Neural progenitor cell (in vitro differentiated cells): ENCODE data around the gene MRPS25. TPM values are rescaled to one million over a fixed set of nuclear protein-coding genes. Genes with fewer than 3 reads are reported as not detected.

Experiments
- DNase-seq: peaks from one replicate; pipeline ENCODE4 v3.0.0-alpha.2; 2016; ENCODE audit warnings: low spot score
- H2AFZ ChIP-seq: fragments of 200-600 bp; sonication (generic); replicated peaks from 2 replicates; pipeline ENCODE4 v1.6.1; 2016; ENCODE audit warnings: antibody characterized with exemption
- H3F3A ChIP-seq: fragments of 200-600 bp; sonication (generic); 2 replicates; pipeline ENCODE4 v1.6.1; 2016; ENCODE audit warnings: antibody characterized with exemption, low read depth
- H3K27ac ChIP-seq: fragments of 200-600 bp; sonication (generic); 2 replicates; pipeline ENCODE4 v1.5.1; 2016; ENCODE audit warnings: mild to moderate bottlenecking
- H3K27me3 ChIP-seq: fragments of 200-600 bp; sonication (generic); 2 replicates; pipeline ENCODE4 v1.6.1; 2016; ENCODE audit warnings: mild to moderate bottlenecking, moderate library complexity
- H3K36me3 ChIP-seq: fragments of 200-600 bp; sonication (generic); 2 replicates; pipeline ENCODE4 v1.5.1; 2016
- H3K4me1 ChIP-seq: fragments of 200-600 bp; sonication (generic); 2 replicates; pipeline ENCODE4 v1.6.1; 2016; ENCODE audit warnings: mixed run types
- H3K4me2 ChIP-seq: fragments of 200-600 bp; sonication (generic); 2 replicates; pipeline ENCODE4 v1.6.1; 2016
- H3K4me3 ChIP-seq: fragments of 200-600 bp; sonication (generic); 2 replicates; pipeline ENCODE4 v1.5.1; 2016
- H3K79me2 ChIP-seq: fragments of 200-600 bp; sonication (generic); 2 replicates; pipeline ENCODE4 v1.6.1; 2016; ENCODE audit warnings: low read depth
- H3K9ac ChIP-seq: fragments of 200-600 bp; sonication (generic); 2 replicates; pipeline ENCODE4 v1.6.1; 2016
- H3K9me3 ChIP-seq: fragments of 200-600 bp; sonication (generic); 2 replicates; pipeline ENCODE4 v1.5.1; 2016; ENCODE audit warnings: low read depth
- H4K20me1 ChIP-seq: fragments of 200-600 bp; sonication (generic); 2 replicates; pipeline ENCODE4 v1.6.1; 2016; ENCODE audit warnings: low read depth
- H3K27ac Mint-ChIP-seq: 3 replicates; pipeline ENCODE4 v1.8.0; 2021; ENCODE audit warnings: mixed read lengths
- H3K27me3 Mint-ChIP-seq: 2 replicates; pipeline ENCODE4 v1.8.0; 2022; ENCODE audit warnings: low read depth, mild to moderate bottlenecking, inconsistent platforms, moderate library complexity, mixed read lengths; ENCODE audit not compliant: insufficient read depth
- H3K36me3 Mint-ChIP-seq: 3 replicates; pipeline ENCODE4 v1.8.0; 2021; ENCODE audit warnings: mixed read lengths
- H3K4me1 Mint-ChIP-seq: 3 replicates; pipeline ENCODE4 v1.8.0; 2021; ENCODE audit warnings: mixed read lengths
- H3K4me3 Mint-ChIP-seq: 3 replicates; pipeline ENCODE4 v1.8.0; 2021; ENCODE audit warnings: mild to moderate bottlenecking, moderate library complexity, mixed read lengths
- H3K9me3 Mint-ChIP-seq: 3 replicates; pipeline ENCODE4 v1.8.0; 2020; ENCODE audit warnings: mixed read lengths
- CTCF ChIP-seq: fragments of 200-600 bp; sonication (generic); IDR thresholded peaks from 2 replicates; pipeline ENCODE4 v1.5.1; 2017; ENCODE audit warnings: antibody characterized with exemption, mild to moderate bottlenecking
- EZH2 ChIP-seq: fragments of 200-600 bp; sonication (generic); IDR thresholded peaks from 2 replicates; pipeline ENCODE4 v1.6.1; 2017; ENCODE audit warnings: antibody characterized with exemption, mild to moderate bottlenecking, moderate library complexity
- EZH2phosphoT487 ChIP-seq: fragments of 200-600 bp; sonication (generic); IDR thresholded peaks from 2 replicates; pipeline ENCODE4 v1.6.1; 2017; ENCODE audit warnings: antibody characterized with exemption
- total RNA-seq: library from RNA; depleted of rRNA; stranded (reverse); fragments of >200 nt; gene quantifications from 2 replicates; pipeline ENCODE4 v1.2.3, GENCODE V29; 2015; ENCODE audit warnings: low replicate concordance

Gene MRPS25
- total RNA-seq, 1 donor from 2014 or later, result 28.9 TPM

- H3K9ac ChIP-seq, result no peak overlapping the region
- no peak overlapping the region for H3K27ac ChIP-seq
- DNase-seq, result no peak
- Mint-ChIP-seq H3K9me3 (no peaks in the 10 kb centered on the region), H3K36me3 (peaks cover 27% of the 10 kb centered on the region), H3K27ac (no peak overlapping the region), H3K4me1 (no peaks in the 10 kb centered on the region), H3K4me3 (no peak overlapping the region), H3K27me3 (peaks cover 4% of the 10 kb centered on the region)
- no peak for TF ChIP-seq EZH2
- no peak for TF ChIP-seq EZH2phosphoT487
- no peak for TF ChIP-seq CTCF
- H3K36me3 ChIP-seq, result no peaks in the 10 kb centered on the region
- H3F3A ChIP-seq, result no peaks in the 10 kb centered on the region
- H3K4me3 ChIP-seq, result no peak overlapping the region
- no peaks in the 10 kb centered on the region for H3K79me2 ChIP-seq
- no peaks in the 10 kb centered on the region for H3K4me1 ChIP-seq
- H3K9me3 ChIP-seq, result no peaks in the 10 kb centered on the region
- no peaks in the 10 kb centered on the region for H4K20me1 ChIP-seq
- H2AFZ ChIP-seq, result no peak overlapping the region
- H3K27me3 ChIP-seq, result no peaks in the 10 kb centered on the region
- no peak overlapping the region for H3K4me2 ChIP-seq
These were observed 21.6 kb upstream of the MRPS25 start for GRCh38 chr3:15086699-15087098.

GRCh38 chr3:15086263-15086662, 21.1 kb upstream of the MRPS25 start:
- Histone ChIP-seq H3K79me2 (no peaks in the 10 kb centered on the region), H3K4me3 (no peak overlapping the region), H3K27me3 (no peaks in the 10 kb centered on the region), H3K36me3 (no peaks in the 10 kb centered on the region), H3K4me2 (no peak overlapping the region), H3K27ac (no peak overlapping the region), H4K20me1 (no peaks in the 10 kb centered on the region), H3K9ac (no peak overlapping the region), H3K4me1 (no peaks in the 10 kb centered on the region), H2AFZ (no peak overlapping the region), H3F3A (no peaks in the 10 kb centered on the region), H3K9me3 (no peaks in the 10 kb centered on the region)
- TF ChIP-seq EZH2phosphoT487 (no peak), EZH2 (no peak), CTCF (no peak)
- no peaks in the 10 kb centered on the region for H3K9me3 Mint-ChIP-seq
- H3K27ac Mint-ChIP-seq, result no peak overlapping the region
- H3K36me3 Mint-ChIP-seq, result peaks cover 29% of the 10 kb centered on the region
- DNase-seq, result no peak
- H3K4me3 Mint-ChIP-seq, result no peak overlapping the region
- no peaks in the 10 kb centered on the region for H3K4me1 Mint-ChIP-seq
- H3K27me3 Mint-ChIP-seq, result peaks cover 4% of the 10 kb centered on the region

- no peak overlapping the region for H3K9ac ChIP-seq
- H3K27me3 Mint-ChIP-seq, result peaks cover 4% of the 10 kb centered on the region
- no peaks in the 10 kb centered on the region for H3K4me1 Mint-ChIP-seq
- no peaks in the 10 kb centered on the region for H4K20me1 ChIP-seq
- no peaks in the 10 kb centered on the region for H3K4me1 ChIP-seq
- H3K27ac Mint-ChIP-seq, result no peak overlapping the region
- H3K4me2 ChIP-seq, result no peak overlapping the region
- no peak overlapping the region for H3K4me3 ChIP-seq
- no peak overlapping the region for H2AFZ ChIP-seq
- no peaks in the 10 kb centered on the region for H3K27me3 ChIP-seq
- H3K9me3 Mint-ChIP-seq, result no peaks in the 10 kb centered on the region
- no peaks in the 10 kb centered on the region for H3K36me3 ChIP-seq
- H3K79me2 ChIP-seq, result no peaks in the 10 kb centered on the region
- TF ChIP-seq EZH2 (no peak), EZH2phosphoT487 (no peak), CTCF (no peak)
- no peak for DNase-seq
- H3K4me3 Mint-ChIP-seq, result no peak overlapping the region
- H3K36me3 Mint-ChIP-seq, result peaks cover 33% of the 10 kb centered on the region
- no peak overlapping the region for H3K27ac ChIP-seq
- H3K9me3 ChIP-seq, result no peaks in the 10 kb centered on the region
- H3F3A ChIP-seq, result no peaks in the 10 kb centered on the region
These were observed 18.1 kb upstream of the MRPS25 start for GRCh38 chr3:15083252-15083651.
